Measurements from ENCODE around the gene SALL1. TPM values are rescaled to one million over a fixed set of nuclear protein-coding genes. Genes with fewer than 3 reads are reported as not detected.
A peak's percentile ranks its signal among the peaks of the same experiment; 100 is the strongest.

Gene SALL1
- total and polyA plus RNA-seq, 2 of the 8 experiments (the other 6 are each of a cell fraction or from before 2014, with no cell fraction given) = 33.7 to 56.8 TPM

DNA sequence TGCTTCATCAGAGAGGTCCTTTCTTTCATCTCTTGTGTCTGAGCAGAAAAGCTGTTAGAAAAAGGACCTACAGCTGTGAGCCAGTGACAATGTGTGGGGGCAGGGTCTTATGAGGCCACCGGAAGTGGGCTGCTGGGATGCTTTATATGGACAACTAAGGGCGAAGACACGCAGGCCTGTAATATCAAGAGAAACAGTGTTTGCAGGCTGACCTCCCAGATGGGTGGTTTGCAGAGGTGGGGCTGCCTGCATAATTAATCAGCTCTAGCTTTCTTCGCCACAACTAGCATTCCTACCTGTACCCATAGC, 30.4 kb upstream of the SALL1 start (continued):
- TF ChIP-seq SIN3A (conservative IDR thresholded peaks at IDR 0.05 in 1 of 2, IDR thresholded peaks at IDR 0.05 in 1 of 2; ENCODE audit: low read depth in 1 of 2, low read length in 2 of 2) = 0 out of 4 replicates have a peak, but pooled peaks of 1 of the 2 experiments have one; percentile 29
- no peak for TF ChIP-seq TAF7 (optimal IDR thresholded peaks at IDR 0.05; ENCODE audit: borderline replicate concordance, low read depth, low read length)
- 0 out of 2 replicates have a peak, but pooled peaks have one; percentile 10 for TF ChIP-seq TCF12 (IDR thresholded peaks at IDR 0.05; ENCODE audit: low read depth, low read length)
- no peak for TF ChIP-seq RXRA (IDR thresholded peaks at IDR 0.05; ENCODE audit: insufficient read depth, low read depth, low read length)
- TF ChIP-seq FOSL1 (IDR thresholded peaks at IDR 0.05; ENCODE audit: insufficient read depth, low read depth, low read length) = no peak
- TF ChIP-seq YY1 (IDR thresholded peaks at IDR 0.05; ENCODE audit: low read depth, low read length) = peak; percentile 25; the same call in 1 of the 2 replicates
- no peak for TF ChIP-seq RBBP5 (IDR thresholded peaks at IDR 0.05; ENCODE audit: borderline replicate concordance, low read depth, low read length)

Data from H1 (cell line).